Psoas muscle (tissue), 8 donors: Measurements from ENCODE around the gene PSEN2. TPM values are rescaled to one million over a fixed set of nuclear protein-coding genes. Genes with fewer than 3 reads are reported as not detected.

Source experiments
- ATAC-seq, 4 donors: fragments of 200-7000 bp; cut with Tn5 transposase; one replicate each; pipeline ENCODE4 v1.9.1; 2020; ENCODE audit warnings: moderate library complexity in 3 of 4, mild to moderate bottlenecking in 2 of 4
- DNase-seq, 2 donors: peaks; one replicate each; pipeline ENCODE4 v3.0.0-alpha.2; 2020
- H3K27ac ChIP-seq: fragments of 200-600 bp; one replicate; pipeline ENCODE4 v1.8.0; 2022
- H3K27me3 ChIP-seq, 3 donors: fragments of 200-600 bp in 1 of 3; one replicate each; pipeline versions ENCODE4 v1.6.1 to v1.8.0; 2013 to 2022; ENCODE audit warnings: low read length in 2 of 3, mild to moderate bottlenecking in 2 of 3, moderate library complexity in 1 of 3; ENCODE audit not compliant: insufficient read depth in 3 of 3
- H3K36me3 ChIP-seq, 2 donors: fragments of 200-600 bp in 1 of 2; one replicate each; pipeline versions ENCODE4 v1.6.1 to v1.8.0; 2013 to 2022; ENCODE audit warnings: low read depth in 1 of 2, mild to moderate bottlenecking in 1 of 2, moderate library complexity in 1 of 2; ENCODE audit not compliant: insufficient read depth in 1 of 2
- H3K4me1 ChIP-seq: fragments of 200-600 bp; one replicate; pipeline ENCODE4 v1.8.0; 2022
- H3K4me3 ChIP-seq: fragments of 200-600 bp; one replicate; pipeline ENCODE4 v1.8.0; 2022; ENCODE audit warnings: mild to moderate bottlenecking
- H3K9me3 ChIP-seq: fragments of 200-600 bp; one replicate; pipeline ENCODE4 v1.8.0; 2022
- CTCF ChIP-seq: fragments of 200-600 bp; IDR thresholded peaks from one replicate; pipeline ENCODE4 v1.8.0; 2022; ENCODE audit warnings: antibody characterized with exemption
- WGBS, 3 donors: extraction: QIAGEN DNeasy Blood & Tissue Kit; methylation state at CpG; one replicate each; pipeline versions ENCODE4 v1.1.6 to v1.1.7; 2013; 5-methylcytosine and 5-hydroxymethylcytosine counted together
- intact Hi-C, 2 donors: fragments of 100-400 bp; cut with DNase I; formaldehyde crosslinking; loops; one replicate each; pipeline versions ENCODE4 v1.11.0 to v1.14.2; 2022
- polyA plus RNA-seq, 3 donors: library from polyadenylated mRNA; stranded (reverse); fragments of 200-250 nt; gene quantifications; one replicate each; pipeline ENCODE4 v1.2.3, GENCODE V29; 2013
- total RNA-seq, 4 donors: library from RNA; stranded (reverse); fragmentation: NEBNext Ultra II Directional in 2 of 4; extraction: Animal tissue kit (Norgen Biotek cat#: 25700) in 2 of 4; gene quantifications; one replicate each; pipeline versions ENCODE4 v1.2.1 to v1.2.4, GENCODE V29; 2021 to 2023
- donor health status: healthy with polysubstance abuse.
- donor health status: DM: no; HTN: no; CAD: no; lungs with moderate emphysema.
- donor health status: Bipolar disorder and iron deficiency.
- donor health status: healthy.
- donor health status: DM: yes; HTN: yes; CAD: no.
- donor health status: DM: no; HTN: no; CAD: no.
- donor health status: DM: no; HTN: no; CAD: no.
- donor health status: DM: yes; HTN: yes; CAD: no.

PSEN2 gene
- total and polyA plus RNA-seq, 7 donors, result 15.5 to 31.5 (median 26.9) TPM

DNA sequence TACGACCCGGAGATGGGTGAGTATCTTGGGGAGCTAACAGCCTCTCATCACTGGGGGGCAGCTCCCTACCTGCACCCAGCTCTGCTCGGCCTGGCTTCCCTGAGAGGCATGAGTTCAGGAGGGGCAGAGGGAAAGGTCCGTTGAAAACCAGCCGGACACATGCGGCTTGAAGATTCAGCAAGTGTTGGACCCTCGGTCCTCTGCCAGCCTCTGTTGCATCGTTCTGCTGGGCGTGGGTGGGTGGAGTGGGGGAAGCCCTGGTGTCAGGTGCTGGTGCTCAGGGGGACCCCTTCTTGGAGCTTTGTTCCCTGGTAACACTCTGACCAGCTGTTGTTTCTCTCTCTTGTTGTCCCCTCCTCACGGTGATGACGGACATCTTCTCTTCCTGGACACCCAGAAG lies 20.9 kb downstream of the PSEN2 start:
- no peaks in the 10 kb centered on the region for H3K4me1 ChIP-seq
- no peak for DNase-seq
- no peak overlapping the region for H3K4me3 ChIP-seq
- no peaks in the 10 kb centered on the region for H3K9me3 ChIP-seq
- ATAC-seq, result no peak
- TF ChIP-seq CTCF, result no peak
- intact Hi-C loops, result no loop called here
- 87 to 94% (median 91%) methylated on average over 11 of the region's 11 CpGs for WGBS, 3 donors
- no peaks in the 10 kb centered on the region for H3K27me3 ChIP-seq
- H3K36me3 ChIP-seq, result peaks cover 0 to 98% of the 10 kb centered on the region in 2 donors
- no peak overlapping the region for H3K27ac ChIP-seq

- no peak overlapping the region for H3K4me3 ChIP-seq
- H3K36me3 ChIP-seq, result peaks cover 0 to 98% of the 10 kb centered on the region in 2 donors
- H3K9me3 ChIP-seq, result no peaks in the 10 kb centered on the region
- no peaks in the 10 kb centered on the region for H3K4me1 ChIP-seq
- H3K27me3 ChIP-seq, result no peaks in the 10 kb centered on the region
- TF ChIP-seq CTCF, result no peak
- ATAC-seq (no peak), DNase-seq (no peak)
- intact Hi-C loops, result no loop called here
- WGBS, 3 donors, result 78 to 80% (median 80%) methylated on average over 17 of the region's 17 CpGs
- H3K27ac ChIP-seq, result no peak overlapping the region
These were observed 21.6 kb downstream of the PSEN2 start for GRCh38 chr1:226891846-226892523.

- no peak for DNase-seq
- no peak overlapping the region for H3K4me3 ChIP-seq
- 67 to 75% (median 69%) methylated on average over 8 of the region's 8 CpGs for WGBS, 3 donors
- peaks cover 0 to 100% of the 10 kb centered on the region in 2 donors for H3K36me3 ChIP-seq
- H3K4me1 ChIP-seq, result no peaks in the 10 kb centered on the region
- TF ChIP-seq CTCF, result no peak
- no peaks in the 10 kb centered on the region for H3K27me3 ChIP-seq
- no peaks in the 10 kb centered on the region for H3K9me3 ChIP-seq
- H3K27ac ChIP-seq, result no peak overlapping the region
- ATAC-seq, result no peak
- intact Hi-C loops, result no loop called here
These were observed 22.1 kb downstream of the PSEN2 start for GRCh38 chr1:226892524-226892875.

- Histone ChIP-seq H3K27me3 (no peaks in the 10 kb centered on the region), H3K9me3 (no peaks in the 10 kb centered on the region), H3K27ac (no peak overlapping the region), H3K4me1 (no peaks in the 10 kb centered on the region), H3K4me3 (no peak overlapping the region), H3K36me3 (peaks cover 0 to 100% of the 10 kb centered on the region in 2 donors)
- intact Hi-C loops, result no loop called here
- no peak for ATAC-seq
- WGBS, 3 donors, result 90 to 95% (median 94%) methylated on average over 13 of the region's 13 CpGs
- no peak for TF ChIP-seq CTCF
- DNase-seq, result no peak
These were observed 23.5 kb downstream of the PSEN2 start for GRCh38 chr1:226893936-226894335.

DNA sequence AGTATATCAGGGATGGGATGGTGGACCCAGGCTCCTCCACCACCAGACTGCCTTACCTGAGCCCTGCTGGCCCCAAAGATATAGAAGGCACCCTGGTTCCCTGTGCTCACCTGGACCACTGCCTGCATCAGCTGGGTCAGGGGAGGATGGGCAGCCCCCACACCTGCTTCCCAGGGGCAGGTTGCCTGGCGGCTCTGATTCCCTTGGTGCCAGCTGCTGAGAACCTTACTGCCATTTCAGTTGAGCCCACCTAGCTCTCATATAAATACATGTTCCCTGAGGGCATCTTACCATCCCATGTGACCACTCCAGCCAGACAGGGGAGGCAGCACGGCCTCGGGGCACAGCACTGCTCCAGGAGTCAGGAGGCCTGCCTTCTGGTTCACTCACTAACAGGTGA lies 24.4 kb downstream of the PSEN2 start:
- Histone ChIP-seq H3K4me3 (no peak overlapping the region), H3K4me1 (no peaks in the 10 kb centered on the region), H3K36me3 (peaks cover 0 to 100% of the 10 kb centered on the region in 2 donors), H3K27me3 (no peaks in the 10 kb centered on the region), H3K9me3 (no peaks in the 10 kb centered on the region), H3K27ac (no peak overlapping the region)
- WGBS, 3 donors, result 93 to 100% (median 93%) methylated on average over 3 of the region's 3 CpGs
- intact Hi-C loops, result no loop called here
- no peak for DNase-seq
- no peak for ATAC-seq
- no peak for TF ChIP-seq CTCF
